Occipital lobe (tissue), 3 donors: Measurements from ENCODE around the gene OR5AU1. TPM values are rescaled to one million over a fixed set of nuclear protein-coding genes. Genes with fewer than 3 reads are reported as not detected.

Experiments used
- DNase-seq: peaks from one replicate; lab custom pipeline; 2025; lab: John Stamatoyannopoulos, UW
- small RNA-seq: library from RNA; depleted of rRNA; stranded (forward); fragments of <200 nt; gene quantifications from one replicate; pipeline ENCODE3, GENCODE V24; 2014
- total RNA-seq: library from RNA; depleted of rRNA; stranded (reverse); fragments of >200 nt; gene quantifications from one replicate; pipeline ENCODE4 v1.2.3, GENCODE V29; 2014

The OR5AU1 gene
- total RNA-seq, 1 donor from 2014 or later, result not detected

GRCh38 chr14:21107283-21107800 lies 48.5 kb downstream of the OR5AU1 start:
- DNase-seq, result no peak

GRCh38 chr14:21106498-21107282 lies 49.2 kb downstream of the OR5AU1 start:
- DNase-seq, result peak; percentile 58

GRCh38 chr14:21106176-21106497 lies 49.7 kb downstream of the OR5AU1 start:
- no peak for DNase-seq

GRCh38 chr14:21105095-21105494 lies 50.8 kb downstream of the OR5AU1 start:
- no peak for DNase-seq

Small RNA genes within 50 kb of the gene (small RNA-seq; reads per million reads assigned to genes)
- gene RNU6-252P, result not detected

Other genes starting within 250 kb of the OR5AU1 start
- not detected for gene RNASE2, start 200.6 kb downstream of the OR5AU1 start, total RNA-seq
- gene METTL17, start 166.1 kb downstream of the OR5AU1 start, total RNA-seq, result 29.0 TPM
- not detected for gene SLC39A2, start 156.8 kb downstream of the OR5AU1 start, total RNA-seq
- gene NDRG2, start 131.0 kb downstream of the OR5AU1 start, total RNA-seq, result 68.5 TPM
- gene TPPP2, start 125.8 kb downstream of the OR5AU1 start, total RNA-seq, result not detected
- gene RNASE13, start 121.3 kb downstream of the OR5AU1 start, total RNA-seq, result not detected
- not detected for gene RNASE7, start 113.7 kb downstream of the OR5AU1 start, total RNA-seq
- not detected for gene RNASE8, start 98.2 kb downstream of the OR5AU1 start, total RNA-seq
- gene ARHGEF40, start 85.8 kb downstream of the OR5AU1 start, total RNA-seq, result 15.9 TPM
- gene ZNF219, start 57.4 kb downstream of the OR5AU1 start, total RNA-seq, result 9.7 TPM
- not detected for gene TMEM253, start 55.0 kb downstream of the OR5AU1 start, total RNA-seq
- 531 TPM for gene HNRNPC, start 113.4 kb upstream of the OR5AU1 start, total RNA-seq
- gene RPGRIP1, start 124.0 kb upstream of the OR5AU1 start, total RNA-seq, result 0.16 TPM
- 96.7 TPM for gene SUPT16H, start 228.0 kb upstream of the OR5AU1 start, total RNA-seq